HepG2 (cell line): Measurements from ENCODE around the gene TEAD4.

Source experiments
- ARNT ChIP-seq: fragments of 450-650 bp; IDR thresholded peaks from 2 replicates; pipeline ENCODE4 v1.6.1; 2017
- BCL6 ChIP-seq: IDR thresholded peaks from 2 replicates; pipeline ENCODE4 v1.6.1; 2016; ENCODE audit warnings: missing genetic modification reagents, missing compliant biosample characterization
- CREB1 ChIP-seq, 2 experiments: fragments of 450-650 bp in 1 of 2; IDR thresholded peaks; 2 replicates each; pipeline ENCODE4 v1.6.1; 2016 to 2017; ENCODE audit warnings: control low read depth in 1 of 2, mild to moderate bottlenecking in 1 of 2, missing compliant biosample characterization in 1 of 2, missing genetic modification characterization in 1 of 2
- CTCF ChIP-seq: sonication (generic); formaldehyde crosslinking; IDR thresholded peaks from 2 replicates; pipeline ENCODE4 v1.5.0; 2020; ENCODE audit warnings: mild to moderate bottlenecking, missing genetic modification reagents, moderate library complexity
- FOXK1 ChIP-seq: sonication (generic); formaldehyde crosslinking; IDR thresholded peaks from 2 replicates; pipeline ENCODE4 v1.4.0; 2020; ENCODE audit warnings: low read depth, missing genetic modification reagents, borderline replicate concordance
- MED13 ChIP-seq: sonication (generic); formaldehyde crosslinking; IDR thresholded peaks from 2 replicates; pipeline ENCODE4 v1.5.0; 2020; ENCODE audit warnings: missing genetic modification reagents
- NBN ChIP-seq: fragments of 450-650 bp; conservative IDR thresholded peaks from 2 replicates; pipeline ENCODE4 v1.6.1; 2017
- NFYB ChIP-seq: sonication (generic); formaldehyde crosslinking; IDR thresholded peaks from 2 replicates; pipeline ENCODE4 v1.4.0; 2020; ENCODE audit warnings: missing genetic modification reagents
- POLR2AphosphoS2 ChIP-seq: IDR thresholded peaks from 2 replicates; pipeline ENCODE4 v1.6.1; 2011; ENCODE audit warnings: low read depth, low read length, improper control_type of control experiment
- ZNF274 ChIP-seq: sonication (generic); formaldehyde crosslinking; IDR thresholded peaks from 2 replicates; pipeline ENCODE4 v1.5.1; 2020; ENCODE audit warnings: mild to moderate bottlenecking, missing genetic modification reagents
- TF ChIP-seq, protein P1 (sequence below): IDR thresholded peaks from 2 replicates; pipeline ENCODE4 v1.6.1; 2016; ENCODE audit warnings: low read depth, control low read depth
- TF ChIP-seq, protein P2 (sequence below): sonication (generic); formaldehyde crosslinking; IDR thresholded peaks from 2 replicates; pipeline ENCODE4 v1.5.0; 2020; ENCODE audit warnings: missing genetic modification reagents

GRCh38 chr12:2963760-2964292 lies 4.6 kb downstream of the TEAD4 start:
- no peak for TF ChIP-seq BCL6 (CRISPR knock-in tag)
- TF ChIP-seq CTCF, result no peak
- TF ChIP-seq, protein P1, sequence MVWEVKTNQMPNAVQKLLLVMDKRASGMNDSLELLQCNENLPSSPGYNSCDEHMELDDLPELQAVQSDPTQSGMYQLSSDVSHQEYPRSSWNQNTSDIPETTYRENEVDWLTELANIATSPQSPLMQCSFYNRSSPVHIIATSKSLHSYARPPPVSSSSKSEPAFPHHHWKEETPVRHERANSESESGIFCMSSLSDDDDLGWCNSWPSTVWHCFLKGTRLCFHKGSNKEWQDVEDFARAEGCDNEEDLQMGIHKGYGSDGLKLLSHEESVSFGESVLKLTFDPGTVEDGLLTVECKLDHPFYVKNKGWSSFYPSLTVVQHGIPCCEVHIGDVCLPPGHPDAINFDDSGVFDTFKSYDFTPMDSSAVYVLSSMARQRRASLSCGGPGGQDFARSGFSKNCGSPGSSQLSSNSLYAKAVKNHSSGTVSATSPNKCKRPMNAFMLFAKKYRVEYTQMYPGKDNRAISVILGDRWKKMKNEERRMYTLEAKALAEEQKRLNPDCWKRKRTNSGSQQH (CRISPR knock-in tag), result no peak
- no peak for TF ChIP-seq POLR2AphosphoS2
- TF ChIP-seq FOXK1 (CRISPR knock-in tag), result no peak
- TF ChIP-seq, protein P2, sequence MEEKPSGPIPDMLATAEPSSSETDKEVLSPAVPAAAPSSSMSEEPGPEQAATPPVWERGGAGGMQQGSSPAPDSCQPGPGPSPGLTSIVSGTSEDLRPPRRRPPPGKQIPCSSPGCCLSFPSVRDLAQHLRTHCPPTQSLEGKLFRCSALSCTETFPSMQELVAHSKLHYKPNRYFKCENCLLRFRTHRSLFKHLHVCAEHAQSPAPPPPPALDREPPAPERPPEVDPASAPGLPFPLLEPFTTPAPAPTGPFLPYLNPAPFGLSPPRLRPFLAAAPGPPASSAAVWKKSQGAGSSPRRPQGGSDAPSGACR (CRISPR knock-in tag), result no peak
- no peak for TF ChIP-seq NBN
- TF ChIP-seq ZNF274 (CRISPR knock-in tag), result no peak; the same call in 1 of the 2 replicates
- no peak for TF ChIP-seq MED13 (CRISPR knock-in tag)
- TF ChIP-seq ARNT, result no peak
- no peak for TF ChIP-seq CREB1 (IDR thresholded peaks at IDR 0.05)
- TF ChIP-seq CREB1 (CRISPR knock-in tag; IDR thresholded peaks at IDR 0.05), result no peak
- no peak for TF ChIP-seq NFYB
